Sigmoid colon (tissue), 4 donors: ENCODE results near the gene IL1R2.

ENCODE experiments used
- POLR2A ChIP-seq, 2 donors: fragments of 450-650 bp; IDR thresholded peaks; one replicate each; pipeline ENCODE4 v1.6.1; 2016; ENCODE audit warnings: antibody characterized with exemption in 2 of 2, mild to moderate bottlenecking in 2 of 2, moderate library complexity in 2 of 2
- POLR2AphosphoS5 ChIP-seq, 4 donors: sonication (generic); formaldehyde crosslinking; IDR thresholded peaks; one replicate each; pipeline ENCODE4 v1.6.1; 2017; ENCODE audit warnings: antibody characterized with exemption in 4 of 4

- TF ChIP-seq POLR2AphosphoS5 (IDR thresholded peaks at IDR 0.05) (no peak), POLR2A (IDR thresholded peaks at IDR 0.05) (no peak)
Measured at GRCh38 chr2:102073168-102073724, 81.5 kb downstream of the IL1R2 start.
